GM18511 (cell line): Measurements from ENCODE around the gene ZNF358.
"Not testable (repeated sequence)": the region's sequence is repeated elsewhere in the genome, so short reads cannot be mapped to it uniquely, and the experiment has no call there.

ENCODE experiments used
- ATAC-seq: cut with Tn5 transposase; IDR thresholded peaks from one replicate; pipeline ENCODE4 v1.9.1; 2021; ENCODE audit warnings: mild to moderate bottlenecking, moderate library complexity; ENCODE audit not compliant: unreplicated experiment

The ZNF358 gene

GRCh38 chr19:7534531-7535046 lies 18.7 kb downstream of the ZNF358 start:
- ATAC-seq, result no peak

GRCh38 chr19:7535047-7535997 lies 19.4 kb downstream of the ZNF358 start, which contains the start of gene PNPLA6:
TSS of gene PNPLA6 (plus strand) at chr19:7535717. CDS start at chr19:7535789, 72 bp downstream.
- peak; percentile 77 for ATAC-seq

- peak; percentile 3 for ATAC-seq
These were observed 20.2 kb downstream of the ZNF358 start for GRCh38 chr19:7535998-7536695.

- not testable (repeated sequence) for ATAC-seq
These were observed 23.1 kb downstream of the ZNF358 start for GRCh38 chr19:7538990-7539389.

GRCh38 chr19:7539827-7540425 lies 24.0 kb downstream of the ZNF358 start:
- no peak for ATAC-seq

- no peak for ATAC-seq
These were observed 25.0 kb downstream of the ZNF358 start for GRCh38 chr19:7540761-7541474.

GRCh38 chr19:7541475-7541824 lies 25.5 kb downstream of the ZNF358 start:
- ATAC-seq, result no peak

GRCh38 chr19:7541828-7542443 lies 26.0 kb downstream of the ZNF358 start:
- ATAC-seq, result no peak

- ATAC-seq, result no peak
These were observed 26.8 kb downstream of the ZNF358 start for GRCh38 chr19:7542556-7543348.

GRCh38 chr19:7544626-7545025 lies 28.7 kb downstream of the ZNF358 start:
- ATAC-seq, result no peak

- no peak for ATAC-seq
These were observed 29.4 kb downstream of the ZNF358 start for GRCh38 chr19:7545300-7545699.

- ATAC-seq, result no peak
These were observed 30.0 kb downstream of the ZNF358 start for GRCh38 chr19:7545904-7546303.

- ATAC-seq, result no peak
These were observed 31.3 kb downstream of the ZNF358 start for GRCh38 chr19:7547159-7547558.

GRCh38 chr19:7549429-7550148 lies 33.7 kb downstream of the ZNF358 start:
- no peak for ATAC-seq

- ATAC-seq, result no peak
These were observed 34.4 kb downstream of the ZNF358 start for GRCh38 chr19:7550169-7550770.

GRCh38 chr19:7550987-7551761 lies 35.3 kb downstream of the ZNF358 start:
- no peak for ATAC-seq

GRCh38 chr19:7552781-7553180 lies 36.9 kb downstream of the ZNF358 start:
- no peak for ATAC-seq

- no peak for ATAC-seq
These were observed 38.7 kb downstream of the ZNF358 start for GRCh38 chr19:7554565-7554964.
